SU-DHL-6 (cell line): ENCODE measurements around the gene STX8.

Experiments used
- H2AFZ ChIP-seq: fragments of 200-600 bp; sonication (generic); 2 replicates; pipeline ENCODE4 v1.6.1; 2014; ENCODE audit warnings: low read depth, mild to moderate bottlenecking, moderate library complexity, mixed read lengths, antibody characterized with exemption, low read length; ENCODE audit not compliant: severe bottlenecking
- H3F3A ChIP-seq: fragments of 200-600 bp; shearing (Covaris generic); 2 replicates; pipeline ENCODE4 v1.6.0; 2016; ENCODE audit warnings: antibody characterized with exemption, mild to moderate bottlenecking; ENCODE audit not compliant: insufficient read depth
- H3K27ac ChIP-seq: fragments of 200-600 bp; sonication (generic); 2 replicates; pipeline ENCODE4 v1.5.1; 2016; ENCODE audit warnings: low read depth, mild to moderate bottlenecking, low read length, moderate library complexity, mixed read lengths
- H3K27me3 ChIP-seq: fragments of 200-600 bp; sonication (generic), shearing (Covaris generic); 2 replicates; pipeline ENCODE4 v1.6.0; 2014; ENCODE audit warnings: mild to moderate bottlenecking, low read length
- H3K36me3 ChIP-seq: fragments of 200-600 bp; sonication (generic); 2 replicates; pipeline ENCODE4 v1.6.1; 2014; ENCODE audit warnings: mild to moderate bottlenecking, low read length, mixed read lengths
- H3K4me2 ChIP-seq: fragments of 300-600, 200-600 bp; shearing (Covaris generic), sonication (generic); 2 replicates; pipeline ENCODE4 v1.6.0; 2014; ENCODE audit warnings: low read length, low read depth, mild to moderate bottlenecking; ENCODE audit not compliant: poor library complexity, severe bottlenecking
- H3K4me3 ChIP-seq: fragments of 200-600 bp; sonication (generic); 2 replicates; pipeline ENCODE4 v1.5.1; 2014; ENCODE audit warnings: antibody characterized with exemption, low read length, mild to moderate bottlenecking, mixed read lengths; ENCODE audit not compliant: insufficient read depth, poor library complexity, severe bottlenecking
- H3K79me2 ChIP-seq: fragments of 200-600 bp; sonication (generic); 2 replicates; pipeline ENCODE4 v1.6.1; 2014; ENCODE audit warnings: mild to moderate bottlenecking, low read length, moderate library complexity; ENCODE audit not compliant: insufficient read depth
- H3K9ac ChIP-seq: fragments of 200-600 bp; sonication (generic); 2 replicates; pipeline ENCODE4 v1.7.0; 2014; ENCODE audit warnings: mild to moderate bottlenecking, low read length
- H3K9me2 ChIP-seq: fragments of 200-600 bp; sonication (generic); replicated peaks from 2 replicates; pipeline ENCODE4 v1.6.1; 2014; ENCODE audit warnings: low read length; ENCODE audit not compliant: insufficient read depth
- H3K9me3 ChIP-seq: fragments of 200-600 bp; sonication (generic); 2 replicates; pipeline ENCODE4 v1.6.1; 2014; ENCODE audit warnings: low read length, mixed read lengths; ENCODE audit not compliant: insufficient read depth
- H4K20me1 ChIP-seq: fragments of 200-600 bp; sonication (generic); 2 replicates; pipeline ENCODE4 v1.6.1; 2014; ENCODE audit warnings: low read depth, mild to moderate bottlenecking, antibody characterized with exemption, low read length, moderate library complexity, mixed read lengths
- CTCF ChIP-seq: fragments of 200-600 bp; sonication (generic); IDR thresholded peaks from one replicate; pipeline ENCODE4 v1.5.1; 2017; ENCODE audit warnings: antibody characterized with exemption, mild to moderate bottlenecking, low read length, moderate library complexity; ENCODE audit not compliant: insufficient read depth, poor library complexity, severe bottlenecking
- EZH2phosphoT487 ChIP-seq: fragments of 200-600 bp; sonication (generic), shearing (Covaris generic); conservative IDR thresholded peaks from 2 replicates; pipeline ENCODE4 v1.6.1; 2018; ENCODE audit warnings: mild to moderate bottlenecking, antibody characterized with exemption, low read length, moderate library complexity, mixed read lengths

Gene STX8

GRCh38 chr17:9309216-9309615 is 266.4 kb downstream of the STX8 start:
- no peak overlapping the region for H3K9ac ChIP-seq
- H3K9me2 ChIP-seq, result no peaks in the 10 kb centered on the region

GRCh38 chr17:9308069-9308468 is 267.6 kb downstream of the STX8 start:
- H2AFZ ChIP-seq, result no peak overlapping the region
- H3K4me3 ChIP-seq, result no peak overlapping the region
- no peaks in the 10 kb centered on the region for H3K9me3 ChIP-seq
- TF ChIP-seq CTCF (no peak), EZH2phosphoT487 (no peak)
- H3K36me3 ChIP-seq, result no peaks in the 10 kb centered on the region
- no peaks in the 10 kb centered on the region for H3F3A ChIP-seq
- no peaks in the 10 kb centered on the region for H3K9me2 ChIP-seq
- no peak overlapping the region for H3K4me2 ChIP-seq
- H3K27me3 ChIP-seq, result no peaks in the 10 kb centered on the region
- no peaks in the 10 kb centered on the region for H4K20me1 ChIP-seq
- no peaks in the 10 kb centered on the region for H3K79me2 ChIP-seq
- no peak overlapping the region for H3K27ac ChIP-seq
- no peak overlapping the region for H3K9ac ChIP-seq

More at GRCh38 chr17:9309216-9309615, 266.4 kb downstream of the STX8 start:
- Histone ChIP-seq H3K27me3 (no peaks in the 10 kb centered on the region), H3K27ac (no peak overlapping the region), H3K4me3 (no peak overlapping the region), H2AFZ (no peak overlapping the region), H3K4me2 (no peak overlapping the region), H3K36me3 (no peaks in the 10 kb centered on the region), H3K79me2 (no peaks in the 10 kb centered on the region), H3K9me3 (no peaks in the 10 kb centered on the region), H4K20me1 (no peaks in the 10 kb centered on the region), H3F3A (no peaks in the 10 kb centered on the region)
- TF ChIP-seq CTCF (no peak), EZH2phosphoT487 (no peak)

- H3K9ac ChIP-seq, result no peak overlapping the region
- no peaks in the 10 kb centered on the region for H3K36me3 ChIP-seq
- H3K4me3 ChIP-seq, result no peak overlapping the region
- H3K27ac ChIP-seq, result no peak overlapping the region
- no peaks in the 10 kb centered on the region for H3K79me2 ChIP-seq
- no peaks in the 10 kb centered on the region for H3K9me2 ChIP-seq
- H2AFZ ChIP-seq, result no peak overlapping the region
- no peaks in the 10 kb centered on the region for H3F3A ChIP-seq
- no peaks in the 10 kb centered on the region for H3K9me3 ChIP-seq
- H3K27me3 ChIP-seq, result no peaks in the 10 kb centered on the region
- H3K4me2 ChIP-seq, result no peak overlapping the region
- no peaks in the 10 kb centered on the region for H4K20me1 ChIP-seq
- no peak for TF ChIP-seq EZH2phosphoT487
- no peak for TF ChIP-seq CTCF
Measured at GRCh38 chr17:9307313-9307998, 268.2 kb downstream of the STX8 start.
